Left renal pelvis (tissue), 4 donors: ENCODE results near the gene RBM24. TPM values are rescaled to one million over a fixed set of nuclear protein-coding genes. Genes with fewer than 3 reads are reported as not detected.
"Not testable (repeated sequence)": the region's sequence is repeated elsewhere in the genome, so short reads cannot be mapped to it uniquely, and the experiment has no call there.

Experiments
- DNase-seq, 4 donors: peaks; one replicate each; pipeline ENCODE4 v3.0.0-alpha.2; 2013; ENCODE audit warnings: low read depth in 4 of 4, low spot score in 3 of 4
- polyA plus RNA-seq, 4 donors: library from polyadenylated mRNA; unstranded; fragments of 120-200 nt; gene quantifications; one replicate each; pipeline ENCODE4 v1.2.1, GENCODE V29; 2013; ENCODE audit not compliant: insufficient read length in 4 of 4

The RBM24 gene
- polyA plus RNA-seq, 4 donors = 0.78 to 1.5 (median 1.3) TPM

- DNase-seq = no peak
These were observed 8.5 kb downstream of the RBM24 start for GRCh38 chr6:17289630-17290061.

GRCh38 chr6:17291778-17292177 is 10.6 kb downstream of the RBM24 start:
- DNase-seq = no peak

GRCh38 chr6:17292600-17293133 is 11.5 kb downstream of the RBM24 start:
- DNase-seq = no peak

- no peak for DNase-seq
These were observed 12.2 kb downstream of the RBM24 start for GRCh38 chr6:17293395-17293794.

GRCh38 chr6:17297271-17298080 is 16.3 kb downstream of the RBM24 start:
- DNase-seq = no peak

GRCh38 chr6:17298257-17298656 is 17.1 kb downstream of the RBM24 start:
- no peak for DNase-seq

GRCh38 chr6:17299222-17299621 is 18.1 kb downstream of the RBM24 start:
- no peak for DNase-seq

GRCh38 chr6:17299750-17300149 is 18.6 kb downstream of the RBM24 start:
- no peak for DNase-seq

GRCh38 chr6:17300637-17301036 is 19.5 kb downstream of the RBM24 start:
- DNase-seq = no peak

- DNase-seq = no peak
These were observed 22.3 kb downstream of the RBM24 start for GRCh38 chr6:17303444-17303843.

GRCh38 chr6:17305219-17306001 is 24.2 kb downstream of the RBM24 start:
- DNase-seq = no peak

- DNase-seq = peak in 1 of 4 donors; percentile 17
These were observed 30.6 kb downstream of the RBM24 start for GRCh38 chr6:17311595-17312311.

- not testable (repeated sequence) for DNase-seq
These were observed 32.1 kb downstream of the RBM24 start for GRCh38 chr6:17313238-17313637.

- no peak for DNase-seq
These were observed 32.8 kb downstream of the RBM24 start for GRCh38 chr6:17313971-17314370.

- DNase-seq = no peak
These were observed 34.1 kb downstream of the RBM24 start for GRCh38 chr6:17315262-17315661.

- no peak for DNase-seq
These were observed 37.4 kb downstream of the RBM24 start for GRCh38 chr6:17318435-17319165.

- DNase-seq = not testable (repeated sequence)
These were observed 39.1 kb downstream of the RBM24 start for GRCh38 chr6:17320266-17320665.

- no peak for DNase-seq
These were observed 50.1 kb downstream of the RBM24 start for GRCh38 chr6:17331238-17331637.

GRCh38 chr6:17334265-17334664 is 53.1 kb downstream of the RBM24 start:
- DNase-seq = no peak

GRCh38 chr6:17336425-17336824 is 55.3 kb downstream of the RBM24 start:
- DNase-seq = no peak
